Central memory CD4-positive, alpha-beta T cell (primary cell): Measurements from ENCODE around the gene SFXN2.
"Not testable (repeated sequence)": the region's sequence is repeated elsewhere in the genome, so short reads cannot be mapped to it uniquely, and the experiment has no call there.

Experiments used
- DNase-seq: peaks from one replicate; pipeline ENCODE4 v3.0.0; 2022

Gene SFXN2

GRCh38 chr10:102721954-102722353 lies 7.5 kb downstream of the SFXN2 start:
- DNase-seq, result no peak

- no peak for DNase-seq
These were observed 9.6 kb downstream of the SFXN2 start for GRCh38 chr10:102723989-102724388.

GRCh38 chr10:102726274-102726673 lies 11.8 kb downstream of the SFXN2 start:
- DNase-seq, result no peak

GRCh38 chr10:102727037-102727818 lies 12.8 kb downstream of the SFXN2 start:
- DNase-seq, result no peak

DNA sequence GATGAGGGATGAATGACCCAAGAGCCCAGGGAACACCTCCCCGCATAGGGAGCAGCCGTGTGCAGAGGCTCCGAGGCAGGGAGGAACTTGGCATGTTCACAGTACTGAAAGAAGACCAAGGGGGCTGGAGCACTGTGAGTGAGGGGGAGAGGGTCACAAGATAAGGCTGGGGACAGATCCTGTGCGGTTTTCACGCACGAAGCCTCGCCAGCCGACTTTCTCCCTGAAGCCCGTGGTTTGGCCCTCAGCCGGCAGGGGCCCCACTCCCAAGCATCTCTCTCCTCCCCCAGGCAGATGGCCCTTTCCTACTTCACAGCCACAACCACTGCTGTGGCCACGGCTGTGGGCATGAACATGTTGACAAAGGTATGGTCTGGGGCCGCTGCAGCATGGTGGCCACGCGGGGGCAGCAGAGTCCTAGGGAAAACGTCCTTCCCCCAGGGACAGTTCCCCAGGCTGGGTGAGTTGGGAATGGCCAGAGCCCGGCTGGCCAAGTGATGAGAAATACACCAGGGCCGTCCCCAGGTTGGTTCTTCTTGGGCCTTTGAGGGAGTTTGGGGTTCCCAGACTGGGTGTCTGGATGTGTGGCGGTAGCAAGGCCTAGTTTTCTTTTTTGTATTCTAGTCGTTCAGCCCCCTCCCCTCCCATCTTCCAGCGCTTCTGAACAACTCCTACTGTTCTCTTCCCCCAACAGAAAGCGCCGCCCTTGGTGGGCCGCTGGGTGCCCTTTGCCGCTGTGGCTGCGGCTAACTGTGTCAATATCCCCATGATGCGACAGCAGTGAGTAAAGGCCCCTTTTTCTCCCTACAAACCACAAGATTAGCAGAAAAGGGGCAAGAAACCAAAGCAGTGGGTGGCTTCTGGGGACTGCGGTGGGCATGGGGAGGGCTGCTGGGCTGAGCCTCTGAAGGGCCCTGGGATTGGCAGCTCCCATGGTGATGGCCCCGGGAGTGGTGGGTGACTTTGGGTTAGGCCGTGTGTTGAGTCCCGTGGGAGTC lies 14.9 kb downstream of the SFXN2 start:
- no peak for DNase-seq

GRCh38 chr10:102731222-102731800 lies 16.9 kb downstream of the SFXN2 start:
- no peak for DNase-seq

DNA sequence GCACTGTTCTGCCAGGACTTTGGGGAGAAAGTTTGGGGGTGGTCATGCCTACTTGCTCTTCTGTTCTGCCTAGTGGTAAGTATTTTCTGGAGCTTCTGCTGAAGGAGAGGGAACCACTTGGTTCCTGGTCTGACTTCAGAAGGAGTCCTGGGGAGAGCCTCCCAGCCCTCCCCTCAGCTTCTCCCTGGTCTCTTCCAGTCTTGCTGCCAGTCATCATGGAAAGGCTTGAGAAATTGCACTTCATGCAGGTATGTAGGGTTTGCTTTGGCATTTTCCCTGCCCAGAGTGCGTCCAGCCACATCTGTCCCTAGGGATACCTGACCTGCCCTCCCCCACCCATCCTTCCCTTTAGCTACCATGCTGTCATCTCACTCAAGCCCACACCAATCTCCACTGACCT lies 18.2 kb downstream of the SFXN2 start:
- no peak for DNase-seq

GRCh38 chr10:102735065-102735562 lies 20.7 kb downstream of the SFXN2 start:
- DNase-seq, result no peak

GRCh38 chr10:102738692-102739121 lies 24.3 kb downstream of the SFXN2 start:
- DNase-seq, result no peak

DNA sequence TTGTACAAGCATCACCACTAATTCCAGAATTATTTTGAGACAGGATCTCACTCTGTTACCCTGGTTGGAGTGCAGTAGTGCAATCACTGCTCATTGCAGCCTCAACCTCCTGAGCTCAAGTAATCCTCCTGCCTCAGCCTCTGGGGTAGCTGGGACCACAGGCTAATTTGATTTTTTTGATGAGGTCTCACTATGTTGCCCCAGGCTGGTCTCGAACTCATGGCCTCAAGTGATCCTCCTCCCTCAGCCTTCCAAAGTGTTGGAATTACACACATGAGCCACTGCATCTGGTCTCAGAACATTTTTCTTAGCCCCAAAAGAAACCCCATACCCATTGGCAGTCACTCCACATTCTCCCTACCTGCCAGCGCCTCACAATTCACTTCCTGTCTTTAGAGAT lies 25.8 kb downstream of the SFXN2 start:
- no peak for DNase-seq

DNA sequence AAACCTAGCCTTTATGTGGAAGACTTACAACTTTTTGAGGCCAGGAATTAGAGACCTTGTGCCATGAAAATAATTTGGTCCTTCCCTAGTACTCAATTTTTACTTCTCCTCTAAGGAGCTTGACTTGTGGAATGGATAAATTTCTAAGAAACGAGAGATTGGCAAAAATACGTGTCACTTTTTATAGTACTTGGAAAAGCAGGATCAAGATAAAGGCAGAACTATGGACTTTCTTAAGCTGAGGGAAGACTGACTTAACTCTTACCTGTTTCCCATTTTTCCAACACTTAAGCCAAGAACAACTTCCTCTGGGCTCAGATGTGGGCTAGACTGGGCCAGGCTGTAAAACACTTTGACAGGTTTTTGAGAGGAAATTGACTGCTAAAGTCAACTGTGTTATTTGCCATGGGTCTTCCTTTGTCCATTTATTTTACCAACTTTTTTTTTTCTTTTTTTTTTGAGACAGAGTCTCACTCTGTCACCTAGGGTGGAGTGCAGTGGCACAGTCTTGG lies 27.3 kb downstream of the SFXN2 start:
- no peak for DNase-seq

- DNase-seq, result not testable (repeated sequence)
These were observed 27.9 kb downstream of the SFXN2 start for GRCh38 chr10:102742313-102742712.

- no peak for DNase-seq
These were observed 28.7 kb downstream of the SFXN2 start for GRCh38 chr10:102743078-102743587.

GRCh38 chr10:102743588-102744373 lies 29.3 kb downstream of the SFXN2 start, which contains the start of gene WBP1L:
Gene WBP1L (plus strand): TSS chr10:102743948. CDS start chr10:102744054, 106 bp downstream.
- DNase-seq, result peak; percentile 97

GRCh38 chr10:102744374-102745051 lies 30.1 kb downstream of the SFXN2 start:
- DNase-seq, result peak; percentile 1

DNA sequence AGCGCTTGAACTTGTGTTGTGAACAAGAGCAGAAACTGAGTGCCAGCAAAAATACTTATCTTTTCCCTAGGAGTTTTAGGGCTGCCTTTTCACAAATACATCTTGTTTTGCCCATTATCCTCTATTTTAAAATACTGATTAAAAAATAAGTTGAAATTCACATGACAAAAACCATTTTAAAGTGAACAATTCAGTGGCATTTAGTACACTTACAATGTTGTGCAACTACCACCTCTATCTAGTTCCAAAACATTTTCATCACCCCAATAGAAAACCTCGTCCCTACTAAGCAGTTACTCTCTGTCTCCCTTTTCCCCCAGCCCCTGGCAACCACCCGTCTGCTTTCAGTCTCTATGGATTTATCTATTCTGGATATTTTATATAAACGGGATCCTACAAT lies 30.7 kb downstream of the SFXN2 start:
- no peak for DNase-seq

- DNase-seq, result no peak
These were observed 38.0 kb downstream of the SFXN2 start for GRCh38 chr10:102752266-102752930.

DNA sequence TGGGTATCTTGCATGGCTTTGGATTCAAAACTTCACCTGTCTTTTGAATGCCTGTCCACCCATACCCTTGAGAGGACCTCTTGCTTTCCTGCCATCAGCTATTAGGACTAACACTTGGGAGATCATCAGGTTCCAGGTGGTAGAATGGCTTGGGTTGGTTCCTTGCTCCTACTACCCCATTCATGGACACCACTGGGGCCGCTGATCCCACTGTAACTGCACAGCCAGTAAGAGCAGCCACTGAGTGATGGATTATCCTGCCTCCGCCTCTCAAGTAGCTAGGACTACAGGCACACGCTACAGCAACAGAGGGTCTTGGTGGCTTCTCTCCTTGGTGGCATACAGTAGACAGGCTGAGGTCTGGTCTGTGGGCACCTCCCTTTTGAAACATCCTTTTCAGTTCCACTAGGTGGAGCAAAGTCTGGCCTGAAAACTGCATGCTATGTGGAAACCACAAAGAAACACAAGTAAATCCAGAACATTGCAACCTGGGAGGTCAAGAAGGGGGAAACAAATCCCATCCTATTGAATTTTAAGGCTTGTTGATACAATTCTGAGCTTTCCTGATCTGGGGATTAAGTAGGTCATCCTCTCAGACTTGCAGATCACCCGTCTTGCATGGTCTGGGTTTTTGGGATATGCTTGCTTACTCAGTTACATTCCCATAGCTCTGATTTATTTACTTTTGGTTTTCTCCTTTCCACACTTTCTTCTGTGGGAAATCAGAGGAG lies 38.7 kb downstream of the SFXN2 start:
- DNase-seq, result no peak

GRCh38 chr10:102753718-102754117 lies 39.3 kb downstream of the SFXN2 start:
- no peak for DNase-seq

DNA sequence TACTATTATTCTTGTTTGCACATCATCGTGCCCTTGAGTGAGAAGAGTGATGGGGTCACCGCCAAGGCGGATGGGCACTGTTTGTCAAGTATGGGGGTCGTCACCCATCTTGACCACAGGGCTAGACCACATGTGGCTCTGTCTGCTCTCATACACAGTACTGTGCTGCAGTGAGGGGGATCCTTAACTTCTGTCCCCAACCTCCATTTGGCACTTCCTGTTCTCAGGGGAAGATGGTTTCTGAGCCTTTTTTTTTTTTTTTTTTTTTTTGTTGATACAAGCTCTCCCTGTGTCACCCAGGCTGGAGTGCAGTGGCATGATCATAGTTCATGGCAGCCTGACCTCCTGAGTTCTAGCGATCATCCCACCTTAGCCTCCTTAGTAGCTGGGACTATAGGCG lies 42.9 kb downstream of the SFXN2 start:
- DNase-seq, result no peak
